Neuron (in vitro differentiated cells): ENCODE results near the gene MAPKBP1.

Experiments
- H2AFZ ChIP-seq: one replicate; pipeline ENCODE4 v1.6.1; 2013; ENCODE audit warnings: low read depth, mild to moderate bottlenecking, inconsistent platforms, low read length, moderate library complexity
- H3K27me3 ChIP-seq: one replicate; pipeline ENCODE4 v1.6.1; 2013; ENCODE audit warnings: low read length; ENCODE audit not compliant: insufficient read depth
- H3K36me3 ChIP-seq: one replicate; pipeline ENCODE4 v1.6.1; 2013; ENCODE audit warnings: low read length; ENCODE audit not compliant: insufficient read depth
- H3K4me1 ChIP-seq: one replicate; pipeline ENCODE4 v1.6.1; 2013; ENCODE audit warnings: low read length; ENCODE audit not compliant: insufficient read depth
- H3K4me3 ChIP-seq: 2 replicates; pipeline ENCODE4 v1.5.1; 2013; ENCODE audit warnings: mild to moderate bottlenecking, low read length, moderate library complexity
- H3K9me3 ChIP-seq: one replicate; pipeline ENCODE4 v1.6.1; 2013; ENCODE audit warnings: low read length

Gene MAPKBP1

DNA sequence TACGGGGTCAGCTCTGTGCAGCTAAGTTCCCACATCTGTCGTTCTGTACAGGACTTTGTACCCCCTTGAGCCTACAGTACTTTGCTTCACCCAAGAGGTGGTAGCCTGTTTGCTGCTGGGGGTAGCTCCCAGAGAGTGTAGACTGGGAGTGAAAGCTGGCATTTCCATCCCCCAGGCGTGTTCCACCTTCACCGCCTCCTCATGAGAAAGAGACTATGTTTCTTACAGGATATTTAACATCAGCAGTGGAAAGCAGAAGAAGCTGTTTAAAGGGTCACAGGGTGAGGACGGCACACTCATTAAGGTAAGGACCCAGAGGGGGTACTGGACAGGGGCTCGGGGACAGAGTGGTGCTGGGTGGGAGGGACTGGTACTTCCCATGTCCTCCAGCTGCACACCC lies 43.5 kb downstream of the MAPKBP1 start:
- Histone ChIP-seq H3K4me1 (no peaks in the 10 kb centered on the region), H2AFZ (no peak overlapping the region), H3K27me3 (no peaks in the 10 kb centered on the region), H3K36me3 (peaks cover 70% of the 10 kb centered on the region), H3K9me3 (no peaks in the 10 kb centered on the region), H3K4me3 (no peak overlapping the region)

- Histone ChIP-seq H3K27me3 (no peaks in the 10 kb centered on the region), H3K4me3 (no peak overlapping the region), H3K9me3 (no peaks in the 10 kb centered on the region), H2AFZ (no peak overlapping the region), H3K4me1 (no peaks in the 10 kb centered on the region), H3K36me3 (peaks cover 78% of the 10 kb centered on the region)
These were observed 45.3 kb downstream of the MAPKBP1 start for GRCh38 chr15:41819455-41820050.

DNA sequence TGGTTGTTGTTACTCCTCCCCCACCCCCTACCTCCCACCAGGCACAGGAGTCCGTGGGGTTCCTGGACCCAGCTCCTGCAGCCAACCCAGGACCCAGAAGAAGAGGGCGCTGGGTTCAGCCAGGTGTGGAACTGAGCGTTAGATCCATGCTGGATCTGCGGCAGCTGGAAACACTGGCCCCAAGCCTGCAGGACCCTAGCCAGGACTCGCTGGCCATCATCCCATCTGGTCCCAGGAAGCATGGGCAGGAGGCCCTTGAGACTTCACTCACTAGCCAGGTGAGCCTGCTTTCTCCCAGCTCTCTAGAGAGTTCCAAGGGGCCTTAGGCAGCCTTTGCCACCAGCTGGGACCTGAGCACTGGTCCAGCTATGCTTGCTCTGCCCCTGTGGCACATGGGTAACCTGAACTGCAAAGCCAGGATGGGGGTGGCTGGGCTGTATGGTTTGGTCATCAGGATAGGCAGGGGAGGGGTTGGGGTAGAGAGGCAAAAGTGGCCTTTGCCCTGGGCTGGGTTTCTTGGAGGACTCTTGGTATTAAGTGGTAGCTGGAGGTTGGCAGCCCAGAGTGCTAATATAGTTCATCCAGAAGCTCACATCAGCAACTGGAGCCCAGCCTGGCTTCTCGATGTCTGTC lies 46.6 kb downstream of the MAPKBP1 start:
- Histone ChIP-seq H3K4me3 (no peak overlapping the region), H3K36me3 (peaks cover 77% of the 10 kb centered on the region), H2AFZ (no peak overlapping the region), H3K27me3 (no peaks in the 10 kb centered on the region), H3K4me1 (no peaks in the 10 kb centered on the region), H3K9me3 (no peaks in the 10 kb centered on the region)

- Histone ChIP-seq H3K9me3 (no peaks in the 10 kb centered on the region), H3K27me3 (no peaks in the 10 kb centered on the region), H3K4me1 (no peaks in the 10 kb centered on the region), H2AFZ (no peak overlapping the region), H3K4me3 (no peak overlapping the region), H3K36me3 (peaks cover 75% of the 10 kb centered on the region)
These were observed 47.5 kb downstream of the MAPKBP1 start for GRCh38 chr15:41821831-41822230.

DNA sequence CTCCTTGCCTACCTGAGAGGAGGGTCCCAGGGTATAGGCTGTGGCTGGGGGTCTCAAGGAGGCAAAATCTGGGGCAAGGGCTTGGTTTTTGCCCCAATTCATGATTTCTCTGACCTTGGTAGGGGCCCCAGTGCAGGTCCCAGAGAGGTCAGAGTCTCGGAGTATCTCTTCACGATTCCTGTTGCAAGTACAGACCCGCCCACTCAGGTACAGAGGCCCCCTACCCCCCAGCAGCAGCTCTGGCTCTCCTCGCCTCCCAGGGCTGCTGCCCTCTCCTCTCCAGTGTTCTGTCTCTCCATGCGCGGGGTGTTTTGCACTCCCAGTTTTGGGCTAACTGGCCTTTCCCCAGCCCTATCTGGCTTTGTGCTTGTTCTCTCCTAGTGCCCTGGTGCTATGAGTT lies 48.2 kb downstream of the MAPKBP1 start:
- Histone ChIP-seq H2AFZ (no peak overlapping the region), H3K9me3 (no peaks in the 10 kb centered on the region), H3K27me3 (no peaks in the 10 kb centered on the region), H3K4me1 (no peaks in the 10 kb centered on the region), H3K36me3 (peaks cover 68% of the 10 kb centered on the region), H3K4me3 (no peak overlapping the region)

GRCh38 chr15:41822957-41823356 lies 48.7 kb downstream of the MAPKBP1 start:
- Histone ChIP-seq H3K4me1 (peaks cover 2% of the 10 kb centered on the region), H2AFZ (no peak overlapping the region), H3K36me3 (peaks cover 64% of the 10 kb centered on the region), H3K27me3 (no peaks in the 10 kb centered on the region), H3K4me3 (no peak overlapping the region), H3K9me3 (no peaks in the 10 kb centered on the region)

DNA sequence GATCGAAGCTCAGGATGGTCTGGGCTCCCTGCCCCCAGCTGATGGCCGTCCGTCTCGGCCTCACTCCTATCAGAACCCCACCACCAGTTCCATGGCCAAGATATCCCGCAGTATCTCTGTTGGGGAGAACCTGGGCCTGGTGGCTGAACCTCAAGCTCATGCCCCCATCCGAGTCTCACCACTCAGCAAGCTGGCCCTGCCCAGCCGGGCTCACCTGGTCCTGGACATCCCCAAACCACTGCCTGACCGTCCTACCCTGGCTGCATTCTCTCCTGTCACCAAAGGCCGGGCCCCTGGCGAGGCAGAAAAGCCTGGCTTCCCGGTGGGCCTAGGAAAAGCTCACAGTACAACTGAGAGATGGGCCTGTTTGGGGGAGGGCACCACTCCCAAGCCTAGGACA lies 49.2 kb downstream of the MAPKBP1 start:
- Histone ChIP-seq H3K27me3 (no peaks in the 10 kb centered on the region), H3K9me3 (no peaks in the 10 kb centered on the region), H3K4me3 (no peak overlapping the region), H3K36me3 (peaks cover 58% of the 10 kb centered on the region), H3K4me1 (peaks cover 3% of the 10 kb centered on the region), H2AFZ (no peak overlapping the region)

DNA sequence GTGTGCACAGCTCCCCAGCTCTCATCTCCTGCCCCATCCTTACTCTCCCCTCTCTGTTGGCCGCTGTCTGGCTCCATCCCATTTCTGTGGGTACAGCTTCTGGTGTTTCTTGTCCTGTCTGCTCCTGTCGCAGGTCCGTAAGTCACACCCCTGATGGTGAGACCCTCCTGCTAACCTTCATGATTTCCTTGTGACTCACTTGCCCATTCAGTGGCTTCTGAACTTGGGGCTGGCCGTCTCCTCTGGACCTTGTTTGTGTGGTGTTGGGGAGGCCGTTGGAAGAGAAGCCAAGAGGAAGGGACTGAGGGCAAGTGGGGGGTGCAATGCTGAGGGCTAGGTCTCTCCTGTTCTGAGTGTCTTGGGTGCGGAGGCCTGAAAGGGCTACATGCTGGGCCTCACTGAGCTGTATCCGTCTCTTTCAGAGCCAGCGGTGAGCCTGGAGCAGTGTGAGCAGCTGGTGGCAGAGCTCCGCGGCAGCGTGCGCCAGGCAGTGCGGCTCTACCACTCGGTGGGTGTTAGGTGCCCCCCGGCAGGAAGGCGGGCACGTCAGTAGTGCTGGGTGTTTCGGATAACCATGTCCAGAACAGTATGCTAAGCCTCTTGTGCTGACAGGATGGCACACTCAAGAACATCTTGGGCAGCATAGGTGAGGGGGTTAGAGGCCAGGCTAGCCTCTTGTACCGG lies 49.9 kb downstream of the MAPKBP1 start:
- Histone ChIP-seq H3K9me3 (no peaks in the 10 kb centered on the region), H3K27me3 (no peaks in the 10 kb centered on the region), H3K4me3 (no peak overlapping the region), H3K4me1 (peaks cover 10% of the 10 kb centered on the region), H3K36me3 (peaks cover 52% of the 10 kb centered on the region), H2AFZ (no peak overlapping the region)

DNA sequence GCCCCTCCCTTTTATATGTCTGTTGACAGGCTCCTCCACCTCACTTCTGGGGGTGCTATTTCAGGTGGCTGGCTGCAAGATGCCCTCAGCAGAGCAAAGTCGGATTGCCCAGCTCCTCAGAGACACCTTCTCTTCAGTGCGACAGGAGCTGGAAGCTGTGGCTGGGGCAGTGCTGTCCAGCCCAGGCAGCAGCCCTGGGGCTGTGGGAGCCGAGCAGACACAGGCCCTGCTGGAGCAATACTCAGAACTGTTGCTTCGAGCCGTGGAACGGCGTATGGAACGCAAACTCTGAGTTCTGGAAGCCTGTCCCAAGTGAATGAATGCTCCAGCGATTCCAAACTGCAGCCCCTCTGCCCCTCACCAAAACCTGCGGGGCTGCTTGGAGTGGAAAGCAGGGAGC lies 50.9 kb downstream of the MAPKBP1 start:
- no peaks in the 10 kb centered on the region for H3K27me3 ChIP-seq
- no peaks in the 10 kb centered on the region for H3K9me3 ChIP-seq
- no peak overlapping the region for H2AFZ ChIP-seq
- H3K4me1 ChIP-seq: peaks cover 10% of the 10 kb centered on the region
- peaks cover 56% of the 10 kb centered on the region for H3K36me3 ChIP-seq
- H3K4me3 ChIP-seq: no peak overlapping the region

- Histone ChIP-seq H3K27me3 (no peaks in the 10 kb centered on the region), H3K4me1 (peaks cover 10% of the 10 kb centered on the region), H3K36me3 (peaks cover 54% of the 10 kb centered on the region), H2AFZ (no peak overlapping the region), H3K9me3 (no peaks in the 10 kb centered on the region), H3K4me3 (no peak overlapping the region)
These were observed 51.6 kb downstream of the MAPKBP1 start for GRCh38 chr15:41825572-41826535.

GRCh38 chr15:41827290-41827879 lies 53.1 kb downstream of the MAPKBP1 start:
- H3K4me1 ChIP-seq: peaks cover 10% of the 10 kb centered on the region
- no peaks in the 10 kb centered on the region for H3K27me3 ChIP-seq
- peak overlapping the region; percentile 88 for H2AFZ ChIP-seq
- H3K36me3 ChIP-seq: peaks cover 51% of the 10 kb centered on the region
- peak overlapping the region; percentile 99 for H3K4me3 ChIP-seq
- H3K9me3 ChIP-seq: no peaks in the 10 kb centered on the region

- peaks cover 48% of the 10 kb centered on the region for H3K36me3 ChIP-seq
These were observed 53.9 kb downstream of the MAPKBP1 start, which contains the start of gene JMJD7 for GRCh38 chr15:41827880-41828806. Gene JMJD7, plus strand, starts transcription at chr15:41828092. Its CDS starts 33 bp downstream, at chr15:41828125.

More at GRCh38 chr15:41827880-41828806, 53.9 kb downstream of the MAPKBP1 start, which contains the start of gene JMJD7:
- Histone ChIP-seq H3K9me3 (no peaks in the 10 kb centered on the region), H3K4me1 (peaks cover 10% of the 10 kb centered on the region), H3K27me3 (no peaks in the 10 kb centered on the region), H2AFZ (peak within 1 kb of the TSS; percentile 88), H3K4me3 (peak within 1 kb of the TSS; percentile 99)
